Tibial nerve (tissue), 3 donors: ENCODE measurements around the gene VIPR2.

Source experiments
- POLR2A ChIP-seq, 2 donors: fragments of 450-650 bp; IDR thresholded peaks; one replicate each; pipeline ENCODE4 v1.6.1; 2017; ENCODE audit warnings: antibody characterized with exemption in 2 of 2, mild to moderate bottlenecking in 2 of 2, moderate library complexity in 2 of 2
- TF ChIP-seq, protein P1 (sequence below), 5 experiments: fragments of 200-600 bp in 3 of 5; fragments of 450-650 bp in 2 of 5; sonication (generic) in 3 of 5; IDR thresholded peaks; one replicate each; pipeline ENCODE4 v1.5.1; 2016 to 2019; ENCODE audit warnings: antibody characterized with exemption in 5 of 5, mild to moderate bottlenecking in 3 of 5, moderate library complexity in 2 of 5

DNA sequence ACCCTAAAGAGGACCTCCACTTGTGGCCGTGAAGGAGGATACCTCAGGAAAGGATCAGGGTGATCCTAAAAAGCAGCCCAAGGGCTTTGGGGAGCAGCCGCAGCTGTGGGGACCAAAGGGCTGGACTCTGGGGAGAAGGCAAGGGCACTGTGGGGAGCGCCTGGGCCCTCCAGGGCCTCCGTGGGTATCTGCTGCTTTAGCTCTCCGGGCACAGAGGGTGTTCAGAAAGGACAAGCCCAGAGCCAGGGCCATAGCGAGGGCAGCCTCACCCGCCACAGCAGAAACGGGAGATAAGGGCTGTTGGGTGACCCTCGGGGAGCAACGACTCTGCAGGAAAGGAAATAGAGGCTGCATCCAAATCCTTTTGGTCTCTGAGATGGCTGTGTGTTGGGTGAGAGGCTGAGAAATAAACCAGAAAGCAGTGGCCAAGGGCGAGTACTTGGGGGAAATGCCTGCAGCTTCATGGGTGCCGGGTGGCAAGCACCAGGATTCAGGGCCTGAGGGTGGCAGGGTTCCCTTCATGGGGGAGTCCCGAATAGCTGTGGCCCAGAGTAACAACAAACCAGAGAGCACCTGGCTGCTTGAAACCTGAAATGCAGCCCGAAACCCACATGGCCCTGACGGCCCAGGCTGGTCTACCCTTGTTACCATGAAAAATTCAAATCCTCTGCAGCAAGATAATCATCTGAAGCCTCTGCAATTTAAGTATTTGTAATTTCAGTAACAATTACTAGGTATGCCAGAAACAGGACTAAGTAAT lies 95.2 kb downstream of the VIPR2 start:
- TF ChIP-seq, protein P1, sequence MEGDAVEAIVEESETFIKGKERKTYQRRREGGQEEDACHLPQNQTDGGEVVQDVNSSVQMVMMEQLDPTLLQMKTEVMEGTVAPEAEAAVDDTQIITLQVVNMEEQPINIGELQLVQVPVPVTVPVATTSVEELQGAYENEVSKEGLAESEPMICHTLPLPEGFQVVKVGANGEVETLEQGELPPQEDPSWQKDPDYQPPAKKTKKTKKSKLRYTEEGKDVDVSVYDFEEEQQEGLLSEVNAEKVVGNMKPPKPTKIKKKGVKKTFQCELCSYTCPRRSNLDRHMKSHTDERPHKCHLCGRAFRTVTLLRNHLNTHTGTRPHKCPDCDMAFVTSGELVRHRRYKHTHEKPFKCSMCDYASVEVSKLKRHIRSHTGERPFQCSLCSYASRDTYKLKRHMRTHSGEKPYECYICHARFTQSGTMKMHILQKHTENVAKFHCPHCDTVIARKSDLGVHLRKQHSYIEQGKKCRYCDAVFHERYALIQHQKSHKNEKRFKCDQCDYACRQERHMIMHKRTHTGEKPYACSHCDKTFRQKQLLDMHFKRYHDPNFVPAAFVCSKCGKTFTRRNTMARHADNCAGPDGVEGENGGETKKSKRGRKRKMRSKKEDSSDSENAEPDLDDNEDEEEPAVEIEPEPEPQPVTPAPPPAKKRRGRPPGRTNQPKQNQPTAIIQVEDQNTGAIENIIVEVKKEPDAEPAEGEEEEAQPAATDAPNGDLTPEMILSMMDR (IDR thresholded peaks at IDR 0.05): no peak
- TF ChIP-seq POLR2A (IDR thresholded peaks at IDR 0.05): no peak
